GM10847 (cell line): ENCODE results near the gene TSEN2.

Source experiments
- POLR2A ChIP-seq: IDR thresholded peaks from 2 replicates; pipeline ENCODE4 v1.6.1; 2011; ENCODE audit not compliant: insufficient read length; ENCODE audit errors: extremely low read depth

TSEN2 gene

GRCh38 chr3:12447075-12447474, 37.2 kb upstream of the TSEN2 start:
- no peak for TF ChIP-seq POLR2A

GRCh38 chr3:12449889-12450682, 34.2 kb upstream of the TSEN2 start:
- TF ChIP-seq POLR2A, result no peak

- no peak for TF ChIP-seq POLR2A
Measured at GRCh38 chr3:12451481-12451880, 32.8 kb upstream of the TSEN2 start.

GRCh38 chr3:12451960-12452359, 32.3 kb upstream of the TSEN2 start:
- no peak for TF ChIP-seq POLR2A

GRCh38 chr3:12452361-12453330, 31.6 kb upstream of the TSEN2 start:
- TF ChIP-seq POLR2A, result no peak

GRCh38 chr3:12454076-12454815, 30.0 kb upstream of the TSEN2 start:
- TF ChIP-seq POLR2A, result no peak

- TF ChIP-seq POLR2A, result no peak
Measured at GRCh38 chr3:12454816-12455121, 29.5 kb upstream of the TSEN2 start.

- TF ChIP-seq POLR2A, result no peak
Measured at GRCh38 chr3:12455740-12456139, 28.5 kb upstream of the TSEN2 start.

- no peak for TF ChIP-seq POLR2A
Measured at GRCh38 chr3:12456441-12456840, 27.8 kb upstream of the TSEN2 start.

GRCh38 chr3:12458901-12459300, 25.4 kb upstream of the TSEN2 start:
- no peak for TF ChIP-seq POLR2A

- TF ChIP-seq POLR2A, result no peak
Measured at GRCh38 chr3:12460127-12460526, 24.2 kb upstream of the TSEN2 start.

- TF ChIP-seq POLR2A, result no peak
Measured at GRCh38 chr3:12461097-12461649, 23.1 kb upstream of the TSEN2 start.

GRCh38 chr3:12462159-12462947, 21.9 kb upstream of the TSEN2 start:
- no peak for TF ChIP-seq POLR2A

GRCh38 chr3:12463686-12464085, 20.6 kb upstream of the TSEN2 start:
- TF ChIP-seq POLR2A, result no peak
